Stimulated activated CD8-positive, alpha-beta memory T cell treated with anti-CD3 and anti-CD28 coated beads, Interleukin-4, amount 100 ng/mL, for 1 hour (primary cell): Measurements from ENCODE around the gene MPPED1.

Experiments used
- DNase-seq, 2 donors: peaks; one replicate each; pipeline ENCODE4 v3.0.0-alpha.2; 2020; ENCODE audit warnings: low read depth in 2 of 2, low spot score in 1 of 2

The MPPED1 gene

GRCh38 chr22:43491177-43491576 lies 79.4 kb downstream of the MPPED1 start:
- no peak for DNase-seq

DNA sequence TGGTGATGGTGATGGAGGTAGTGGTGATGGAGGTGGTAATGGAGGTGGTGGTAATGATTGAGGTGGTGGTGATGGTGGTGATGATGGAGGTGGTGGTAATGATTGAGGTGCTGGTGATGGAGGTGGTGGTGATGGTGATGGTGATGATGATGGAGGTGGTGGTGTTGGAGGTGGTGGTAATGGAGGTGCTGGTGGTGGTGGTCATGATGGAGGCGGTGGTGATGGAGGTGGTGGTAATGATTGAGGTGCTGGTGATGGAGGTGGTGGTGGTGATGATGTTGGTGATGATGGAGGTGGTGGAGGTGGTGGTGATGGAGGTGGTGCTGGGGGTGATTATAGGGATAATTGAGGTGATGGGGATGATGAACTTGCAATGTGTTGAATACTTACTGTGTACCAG lies 79.9 kb downstream of the MPPED1 start:
- DNase-seq: no peak

GRCh38 chr22:43493297-43493696 lies 81.5 kb downstream of the MPPED1 start:
- DNase-seq: no peak

GRCh38 chr22:43497956-43498855 lies 86.4 kb downstream of the MPPED1 start:
- no peak for DNase-seq

DNA sequence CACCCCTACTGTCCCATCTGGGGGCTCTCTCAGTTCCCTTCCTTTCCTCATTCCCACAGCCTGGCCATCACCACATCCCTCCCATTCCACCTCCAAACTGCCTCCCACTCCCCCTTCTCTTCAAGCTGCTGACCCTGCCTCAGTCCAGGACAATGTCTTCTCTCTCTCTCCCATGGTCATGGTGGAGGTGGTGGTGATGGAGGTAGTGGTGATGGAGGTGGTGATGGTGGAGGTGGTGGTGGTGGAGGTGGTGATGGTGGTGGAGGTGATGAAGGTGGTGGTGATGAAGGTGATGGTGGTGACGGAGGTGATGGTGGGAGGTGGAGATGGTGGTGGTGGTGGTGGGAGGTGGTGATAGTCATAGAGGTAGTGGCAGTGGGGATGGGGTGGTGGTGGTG lies 87.0 kb downstream of the MPPED1 start:
- DNase-seq: no peak

DNA sequence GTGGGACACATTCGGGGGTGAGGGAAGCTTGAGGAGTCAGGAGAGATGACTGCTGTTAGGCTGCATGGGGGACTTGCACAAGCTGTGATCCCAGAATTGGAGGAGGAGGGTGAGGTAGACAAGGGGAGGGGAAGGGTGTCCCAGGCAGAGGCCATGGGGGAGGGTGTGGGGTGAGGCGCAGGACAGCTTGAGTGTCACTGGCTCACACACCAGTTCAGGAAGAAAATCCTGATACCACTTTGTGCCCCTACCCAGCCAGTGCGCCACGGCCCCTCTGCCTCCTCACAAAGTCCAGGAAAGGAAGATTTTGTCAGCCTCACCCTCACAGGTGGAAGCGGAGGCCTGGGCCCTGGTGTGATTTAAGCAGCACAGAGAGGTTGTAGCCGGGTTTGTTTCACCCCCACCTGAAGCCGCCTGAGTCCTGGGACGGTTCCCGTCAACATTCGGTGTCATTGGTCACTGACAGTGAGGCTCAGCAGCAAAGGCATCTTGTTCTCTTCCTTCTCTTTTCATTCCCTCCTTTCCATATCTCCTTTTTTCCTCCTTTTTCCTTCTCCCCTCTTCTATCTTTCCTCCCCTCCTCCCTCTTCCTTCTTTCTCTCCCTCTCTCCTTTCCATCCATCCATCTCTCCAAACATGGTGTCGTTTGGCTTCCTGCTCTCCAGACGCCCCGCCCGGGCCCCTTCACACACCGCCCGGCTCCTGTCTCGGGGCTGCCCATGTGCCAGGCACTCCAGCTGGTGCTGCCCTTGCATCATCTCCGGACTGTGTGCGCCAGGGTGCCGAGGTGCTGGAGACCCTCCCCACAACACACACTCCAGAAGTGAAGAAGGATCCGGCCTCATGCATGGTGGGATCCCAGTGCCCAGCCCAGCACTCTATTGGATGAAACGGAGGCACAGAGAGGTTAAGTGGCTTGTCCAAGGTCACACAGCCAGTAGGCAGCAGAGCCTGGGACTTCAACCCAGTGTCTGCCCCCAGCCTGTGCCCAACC lies 89.3 kb downstream of the MPPED1 start:
- DNase-seq: no peak

DNA sequence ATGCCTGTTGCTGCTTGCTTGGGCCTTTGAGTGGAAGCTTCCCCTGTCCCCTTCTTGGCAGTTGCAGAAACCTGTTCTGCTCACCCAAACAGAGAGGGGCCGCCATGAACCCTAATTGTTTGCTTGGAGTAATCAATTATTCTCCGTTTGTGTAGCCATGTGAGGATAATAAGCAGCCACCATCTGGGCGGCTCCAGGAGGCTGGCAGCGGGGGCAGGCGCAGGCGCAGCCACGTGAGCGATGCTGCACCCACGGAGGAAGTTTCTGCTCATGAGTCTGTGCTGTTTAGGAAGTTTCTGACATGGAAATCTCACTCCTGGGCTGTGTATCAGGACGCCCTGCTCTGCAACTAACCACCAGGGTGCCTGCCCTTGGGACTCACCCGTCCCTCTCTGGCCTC lies 90.1 kb downstream of the MPPED1 start:
- no peak for DNase-seq

GRCh38 chr22:43502306-43502874 lies 90.6 kb downstream of the MPPED1 start:
- no peak for DNase-seq

DNA sequence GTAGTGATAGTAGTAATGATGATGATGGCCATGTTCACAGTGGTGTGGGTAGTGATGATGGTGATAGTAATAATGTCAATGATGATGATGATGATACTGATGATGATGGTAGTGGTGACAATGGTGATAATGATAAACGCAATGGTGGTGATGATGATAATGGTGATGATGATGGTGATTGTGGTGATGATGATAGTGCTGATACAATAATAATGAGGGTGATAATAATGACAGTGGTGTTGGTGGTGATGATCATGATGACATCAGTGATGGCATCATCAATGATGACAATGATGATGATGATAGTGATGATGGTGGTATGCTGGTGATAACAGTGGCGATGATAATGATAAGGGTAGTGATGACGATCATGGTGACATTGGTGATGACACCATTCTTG lies 92.3 kb downstream of the MPPED1 start:
- no peak for DNase-seq

- no peak for DNase-seq
Observed at GRCh38 chr22:43504666-43505261, 93.0 kb downstream of the MPPED1 start.

DNA sequence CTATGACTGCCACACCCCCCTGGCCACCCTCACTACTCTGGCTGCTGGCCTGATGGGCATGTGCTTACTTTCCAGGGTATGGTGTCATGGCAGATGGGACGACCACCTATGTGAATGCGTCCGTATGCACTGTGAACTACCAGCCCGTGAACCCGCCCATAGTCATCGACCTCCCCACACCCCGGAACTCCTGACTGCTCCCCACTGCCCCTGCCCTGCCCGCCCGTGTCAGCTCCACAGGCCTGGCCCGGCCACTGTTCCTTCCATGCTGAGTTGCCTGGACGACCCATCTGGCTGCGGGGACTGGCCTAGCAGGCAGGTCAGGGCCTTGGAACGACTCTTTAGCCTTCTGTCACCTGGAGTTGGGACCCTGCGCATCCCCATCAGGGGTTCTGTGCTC lies 93.6 kb downstream of the MPPED1 start:
- no peak for DNase-seq

- no peak for DNase-seq
Observed at GRCh38 chr22:43505896-43506295, 94.1 kb downstream of the MPPED1 start.

- DNase-seq: no peak
Observed at GRCh38 chr22:43506487-43506886, 94.7 kb downstream of the MPPED1 start.

DNA sequence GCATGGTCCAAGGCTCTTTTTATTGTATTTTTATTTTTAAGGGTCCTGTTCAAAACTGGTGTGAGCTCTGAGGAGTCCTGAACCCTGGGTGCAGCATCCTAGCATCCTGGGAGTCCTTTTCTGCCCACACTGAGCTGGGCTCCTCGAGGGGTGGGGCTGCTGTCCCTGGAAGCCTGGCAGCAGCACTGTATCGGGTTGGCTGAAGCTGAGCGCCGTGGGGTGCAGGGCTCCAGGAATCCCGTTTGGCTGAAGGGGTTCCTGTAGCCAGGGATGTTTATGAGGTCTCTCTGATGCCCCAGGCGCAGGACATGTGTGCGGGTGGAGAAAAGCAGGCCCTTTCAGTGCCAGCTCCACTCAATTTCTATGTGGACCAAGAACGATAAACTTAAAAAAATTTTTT lies 95.4 kb downstream of the MPPED1 start:
- DNase-seq: no peak

DNA sequence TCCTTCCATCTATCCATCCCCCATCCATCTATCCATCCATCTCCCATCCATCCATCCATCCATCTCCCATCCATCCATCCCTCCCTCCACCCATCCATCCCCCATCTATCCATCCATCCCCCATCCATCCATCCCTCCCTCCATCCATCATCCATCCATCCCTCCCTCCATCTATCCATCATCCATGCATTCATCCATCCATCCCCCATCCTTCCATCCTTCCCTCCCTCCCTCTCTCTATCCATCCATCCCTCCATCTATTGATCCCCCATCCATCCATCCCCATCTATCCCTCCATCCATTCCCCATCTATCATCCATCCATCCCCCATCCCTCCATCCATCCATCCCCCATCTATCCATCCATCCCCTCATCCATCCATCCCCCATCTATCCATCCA lies 96.7 kb downstream of the MPPED1 start:
- no peak for DNase-seq

DNA sequence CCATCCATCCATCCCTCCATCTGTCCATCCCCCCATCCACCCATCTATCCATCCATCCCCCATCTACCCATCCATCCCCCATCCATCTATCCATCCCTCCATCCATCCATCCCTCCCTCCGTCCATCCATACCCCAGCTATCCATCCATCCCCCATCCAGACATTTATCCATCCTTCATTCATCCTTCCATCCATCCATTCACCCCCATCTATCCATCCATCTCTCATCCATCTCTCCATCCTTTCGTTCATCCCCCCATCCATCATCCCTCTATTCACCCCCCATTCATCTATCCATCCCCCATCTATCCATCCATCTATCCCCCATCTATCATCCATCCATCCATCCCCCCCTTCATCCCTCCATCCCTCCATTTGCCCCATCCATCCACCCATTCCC lies 97.5 kb downstream of the MPPED1 start:
- no peak for DNase-seq

DNA sequence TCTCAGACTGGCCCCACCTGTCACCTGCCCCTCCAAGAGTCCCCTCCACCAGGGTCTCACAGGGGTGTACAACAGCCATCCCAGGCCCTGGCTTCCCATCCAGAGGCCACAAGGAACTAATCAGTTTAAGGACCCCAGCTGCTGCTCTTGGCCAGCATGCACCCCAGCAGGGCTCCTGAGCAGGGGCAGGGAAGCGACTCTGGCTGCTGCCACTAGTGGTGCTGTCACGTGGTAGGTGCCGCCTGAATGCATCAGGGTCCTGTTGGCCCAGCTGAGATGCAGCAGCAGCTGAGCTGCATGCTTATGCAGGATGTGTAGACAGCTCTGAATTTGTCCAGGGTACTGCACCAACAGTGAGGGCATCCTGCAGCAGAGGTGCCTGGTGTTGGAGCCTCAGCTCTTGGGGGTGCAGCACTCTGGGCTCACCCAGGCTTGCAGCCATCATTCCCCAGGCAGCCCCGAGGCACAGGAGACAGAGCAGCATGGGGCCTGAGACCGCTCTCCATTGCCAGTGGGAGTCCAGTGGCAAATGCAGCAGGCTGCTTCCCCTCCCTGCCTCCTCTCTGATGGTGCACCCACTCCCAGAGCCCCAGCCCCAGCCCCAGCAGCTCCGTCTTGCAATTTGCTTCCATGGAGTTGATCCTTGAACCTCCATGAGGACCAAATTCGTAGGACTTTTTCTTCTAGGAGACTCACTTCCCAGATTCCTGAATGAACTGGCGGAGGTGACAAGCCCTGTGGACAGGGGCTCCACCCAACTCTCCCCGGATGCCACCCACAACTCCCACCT lies 98.7 kb downstream of the MPPED1 start:
- no peak for DNase-seq

DNA sequence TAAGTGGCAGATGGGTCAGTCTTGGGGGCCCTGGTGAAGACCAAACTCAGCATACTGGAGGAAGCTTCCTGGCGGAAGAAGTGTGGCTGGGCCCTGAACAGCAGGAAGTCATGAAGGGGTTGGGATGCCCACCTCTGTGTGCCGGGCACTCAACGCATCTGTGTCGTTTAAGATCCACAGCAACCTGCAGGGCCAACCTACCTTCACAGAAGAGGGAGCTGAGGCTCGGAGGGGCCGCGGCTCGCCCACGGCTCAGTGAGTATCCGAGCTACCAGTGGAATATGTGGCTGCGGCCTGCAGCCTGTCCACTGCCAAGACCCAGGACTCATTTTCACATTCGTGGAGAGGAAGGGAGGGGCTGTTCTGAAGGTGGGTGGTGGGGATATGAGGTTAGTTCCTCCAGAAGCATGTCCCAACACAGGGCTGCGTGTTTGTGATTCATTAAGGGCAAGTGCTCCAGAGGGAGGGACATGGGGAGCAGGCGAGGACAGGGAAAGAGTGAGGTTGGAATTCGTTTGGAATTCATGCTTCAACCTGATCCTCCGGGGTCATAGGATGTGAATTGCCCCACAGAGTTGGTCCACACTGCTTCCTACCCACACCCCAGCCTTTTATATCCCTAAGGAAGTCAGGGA lies 99.6 kb downstream of the MPPED1 start:
- no peak for DNase-seq

- no peak for DNase-seq
Observed at GRCh38 chr22:43512279-43512678, 100.5 kb downstream of the MPPED1 start.
